Measurements from ENCODE around the gene AHRR. TPM values are rescaled to one million over a fixed set of nuclear protein-coding genes. Genes with fewer than 3 reads are reported as not detected.
"Not testable (repeated sequence)": the region's sequence is repeated elsewhere in the genome, so short reads cannot be mapped to it uniquely, and the experiment has no call there.

The AHRR gene
- total RNA-seq, 1 donor from 2014 or later, result 2.6 TPM

DNA sequence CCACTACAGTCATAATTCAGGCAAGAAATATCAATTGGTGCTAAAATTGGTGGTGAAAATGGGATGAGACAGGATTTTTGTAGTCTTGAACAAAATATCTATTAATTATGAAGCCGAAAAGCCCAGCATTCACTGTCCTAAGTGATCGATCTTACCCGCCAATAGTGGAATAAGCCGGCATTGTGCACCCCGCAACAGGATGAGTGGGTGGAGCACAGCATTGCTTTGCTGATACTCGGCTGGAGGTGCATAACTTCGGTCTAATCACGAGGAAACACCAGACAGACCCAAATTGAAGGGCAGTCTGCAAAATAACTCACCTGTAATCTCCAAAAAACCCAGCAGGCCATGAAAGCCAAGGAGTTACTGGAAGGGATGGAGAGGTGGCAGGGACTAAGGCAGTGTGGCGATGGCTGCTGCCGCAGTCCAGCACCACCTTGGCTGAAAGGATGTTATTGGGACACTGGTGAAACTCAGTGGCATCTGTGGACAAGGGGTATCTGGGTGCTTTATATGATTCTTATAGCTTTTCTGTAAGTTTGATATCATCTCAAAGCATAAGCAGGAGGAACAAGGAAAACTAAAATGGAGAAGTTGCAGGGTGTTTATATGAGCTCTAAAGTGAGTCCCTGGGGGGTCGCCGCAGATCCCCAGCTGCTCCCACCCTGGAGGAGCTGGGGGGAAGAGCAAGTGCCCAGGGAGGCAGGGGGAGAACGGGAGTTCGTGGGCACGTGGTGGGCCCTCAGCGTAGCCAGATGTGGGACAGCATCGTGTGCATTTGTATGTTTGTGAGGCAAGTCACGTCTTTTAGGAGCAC is 45.2 kb downstream of the AHRR start:
- no peak overlapping the region for H3K4me3 ChIP-seq (ENCODE audit: low read depth, low read length)
- no peaks in the 10 kb centered on the region for H3K27me3 ChIP-seq (ENCODE audit: control insufficient read depth, insufficient read depth, low read length)
- DNase-seq (ENCODE audit: low read depth), result no peak
- H3K36me3 ChIP-seq (ENCODE audit: control insufficient read depth, insufficient read depth, low read length), result no peaks in the 10 kb centered on the region
- TF ChIP-seq, protein P1, sequence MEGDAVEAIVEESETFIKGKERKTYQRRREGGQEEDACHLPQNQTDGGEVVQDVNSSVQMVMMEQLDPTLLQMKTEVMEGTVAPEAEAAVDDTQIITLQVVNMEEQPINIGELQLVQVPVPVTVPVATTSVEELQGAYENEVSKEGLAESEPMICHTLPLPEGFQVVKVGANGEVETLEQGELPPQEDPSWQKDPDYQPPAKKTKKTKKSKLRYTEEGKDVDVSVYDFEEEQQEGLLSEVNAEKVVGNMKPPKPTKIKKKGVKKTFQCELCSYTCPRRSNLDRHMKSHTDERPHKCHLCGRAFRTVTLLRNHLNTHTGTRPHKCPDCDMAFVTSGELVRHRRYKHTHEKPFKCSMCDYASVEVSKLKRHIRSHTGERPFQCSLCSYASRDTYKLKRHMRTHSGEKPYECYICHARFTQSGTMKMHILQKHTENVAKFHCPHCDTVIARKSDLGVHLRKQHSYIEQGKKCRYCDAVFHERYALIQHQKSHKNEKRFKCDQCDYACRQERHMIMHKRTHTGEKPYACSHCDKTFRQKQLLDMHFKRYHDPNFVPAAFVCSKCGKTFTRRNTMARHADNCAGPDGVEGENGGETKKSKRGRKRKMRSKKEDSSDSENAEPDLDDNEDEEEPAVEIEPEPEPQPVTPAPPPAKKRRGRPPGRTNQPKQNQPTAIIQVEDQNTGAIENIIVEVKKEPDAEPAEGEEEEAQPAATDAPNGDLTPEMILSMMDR (IDR thresholded peaks at IDR 0.05; ENCODE audit: insufficient read depth, low read length, poor library complexity, severe bottlenecking), result no peak

DNA sequence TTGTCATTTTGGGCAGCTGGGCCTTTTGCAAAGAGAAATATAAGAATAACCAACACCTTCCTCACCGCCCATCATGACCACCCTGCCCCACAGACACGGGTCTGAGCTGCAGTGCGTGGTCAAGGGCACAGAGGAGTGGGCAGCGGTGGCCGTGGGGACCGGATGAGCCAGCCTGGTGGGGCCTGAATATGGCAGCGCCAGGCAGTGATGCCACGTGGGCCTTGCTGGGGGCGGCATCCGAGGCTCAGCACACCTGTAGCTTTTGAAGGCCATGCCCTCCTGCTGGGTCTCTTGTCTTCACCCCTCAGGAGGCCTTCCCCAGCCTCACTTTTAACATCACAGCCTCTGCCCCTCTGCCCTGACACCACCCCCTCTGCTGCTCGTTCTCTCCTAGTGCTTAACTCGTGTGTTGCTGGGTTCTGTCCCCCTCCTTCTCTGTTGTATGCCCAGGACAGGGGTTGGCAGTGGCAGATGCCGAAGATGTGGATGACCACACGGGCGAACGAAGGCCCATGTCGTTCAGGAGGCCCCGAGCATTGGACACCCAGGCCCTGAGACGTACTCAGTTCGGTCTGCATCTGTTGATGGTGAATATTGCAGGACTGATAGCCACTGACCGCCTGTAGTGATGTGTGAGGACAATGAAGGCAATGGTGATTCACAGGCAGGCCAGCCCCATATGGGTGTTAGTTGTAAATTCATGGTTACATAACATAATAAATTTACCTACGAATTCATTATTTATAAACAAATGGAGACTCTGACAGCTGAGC is 46.0 kb downstream of the AHRR start:
- peaks cover under 1% of the 10 kb centered on the region for H3K27me3 ChIP-seq (ENCODE audit: control insufficient read depth, insufficient read depth, low read length)
- DNase-seq (ENCODE audit: low read depth), result no peak
- TF ChIP-seq, protein P1 (IDR thresholded peaks at IDR 0.05; ENCODE audit: insufficient read depth, low read length, poor library complexity, severe bottlenecking), result no peak

DNA sequence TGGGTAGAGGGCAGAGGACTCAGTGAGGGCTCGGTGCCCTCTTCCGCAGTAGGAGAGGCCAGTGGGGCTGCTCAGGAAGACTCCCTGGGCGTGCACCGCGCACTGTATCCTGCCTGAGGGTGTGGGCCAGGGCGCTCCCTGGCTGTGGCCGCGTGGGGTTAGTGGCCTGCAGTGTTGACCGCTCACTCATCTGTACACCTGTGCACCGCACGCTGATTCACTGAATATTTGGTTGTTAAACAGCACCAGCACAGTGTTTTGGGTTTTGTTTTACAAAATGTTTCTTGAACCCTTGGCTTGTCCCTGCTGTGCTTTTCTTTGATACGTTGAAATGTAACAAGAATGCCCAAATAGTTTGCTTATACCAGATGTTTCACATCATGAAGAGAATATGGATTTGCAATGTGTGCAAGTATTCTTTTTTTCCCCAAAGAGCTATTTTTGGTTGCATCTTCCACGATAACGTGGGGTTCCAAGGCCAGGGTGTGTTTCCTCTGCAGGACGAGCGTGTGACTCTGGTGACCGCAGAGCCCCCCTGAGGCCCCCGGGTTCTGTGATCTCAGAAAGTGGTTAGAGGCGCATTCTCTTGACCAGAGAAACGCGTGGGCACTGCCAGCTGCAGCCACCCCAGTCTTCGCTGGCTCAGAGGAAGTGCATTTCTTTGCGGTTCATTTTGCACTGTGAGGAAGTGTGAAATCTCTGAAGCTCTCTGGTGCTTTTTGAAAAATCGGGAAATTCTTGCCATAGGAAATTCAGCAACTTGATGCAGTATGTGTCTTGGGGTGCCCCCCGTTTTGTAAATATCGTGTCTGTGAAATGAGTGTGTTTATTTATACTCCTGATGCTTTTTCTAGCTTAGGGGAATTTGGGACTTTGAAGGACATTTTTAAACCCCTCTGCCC is 46.9 kb downstream of the AHRR start:
- Histone ChIP-seq H3K4me3 (ENCODE audit: low read depth, low read length) (no peak overlapping the region), H3K36me3 (ENCODE audit: control insufficient read depth, insufficient read depth, low read length) (no peaks in the 10 kb centered on the region), H3K27me3 (ENCODE audit: control insufficient read depth, insufficient read depth, low read length) (peaks cover 5% of the 10 kb centered on the region)
- DNase-seq (ENCODE audit: low read depth), result no peak
- TF ChIP-seq, protein P1 (IDR thresholded peaks at IDR 0.05; ENCODE audit: insufficient read depth, low read length, poor library complexity, severe bottlenecking), result no peak

More for the DNA sequence above, 46.0 kb downstream of the AHRR start:
- Histone ChIP-seq H3K36me3 (ENCODE audit: control insufficient read depth, insufficient read depth, low read length) (no peaks in the 10 kb centered on the region), H3K4me3 (ENCODE audit: low read depth, low read length) (no peak overlapping the region)

DNA sequence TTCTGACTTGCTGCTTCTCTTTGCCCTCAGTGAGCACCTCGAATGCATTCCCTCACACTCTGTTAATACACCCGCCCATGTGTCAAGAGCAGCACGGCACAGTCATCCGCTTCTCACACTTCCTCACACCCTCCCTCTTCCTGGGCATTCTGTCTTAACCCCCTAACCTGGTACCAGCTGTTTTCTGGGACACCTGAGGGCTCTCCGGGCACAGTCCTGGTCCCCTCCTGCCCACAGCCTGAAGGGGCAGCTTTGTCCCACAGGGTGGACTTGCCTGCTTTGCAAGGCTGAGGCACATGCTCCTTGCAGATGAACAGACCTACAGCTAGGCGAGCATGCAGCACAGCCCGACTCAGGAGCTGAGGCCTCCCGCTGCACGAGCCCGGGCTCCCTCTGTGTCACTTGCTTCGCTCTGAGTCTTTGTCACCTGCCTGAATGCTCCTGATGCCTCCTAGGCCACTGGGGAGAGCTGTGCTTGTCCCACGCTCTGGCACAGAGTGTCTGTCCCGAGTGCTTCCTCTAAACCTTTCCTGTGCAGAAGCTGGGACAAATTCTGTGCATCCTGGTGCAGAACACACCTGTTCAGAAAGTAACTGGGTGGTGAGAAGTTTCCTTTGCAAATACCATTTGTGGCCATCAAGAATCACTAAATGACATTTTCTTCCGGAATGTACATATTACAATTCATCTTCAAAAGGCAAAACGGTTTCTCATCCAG is 47.8 kb downstream of the AHRR start:
- H3K36me3 ChIP-seq (ENCODE audit: control insufficient read depth, insufficient read depth, low read length), result no peaks in the 10 kb centered on the region
- no peak for DNase-seq (ENCODE audit: low read depth)
- peaks cover 6% of the 10 kb centered on the region for H3K27me3 ChIP-seq (ENCODE audit: control insufficient read depth, insufficient read depth, low read length)
- TF ChIP-seq, protein P1 (IDR thresholded peaks at IDR 0.05; ENCODE audit: insufficient read depth, low read length, poor library complexity, severe bottlenecking), result no peak
- no peak overlapping the region for H3K4me3 ChIP-seq (ENCODE audit: low read depth, low read length)

DNA sequence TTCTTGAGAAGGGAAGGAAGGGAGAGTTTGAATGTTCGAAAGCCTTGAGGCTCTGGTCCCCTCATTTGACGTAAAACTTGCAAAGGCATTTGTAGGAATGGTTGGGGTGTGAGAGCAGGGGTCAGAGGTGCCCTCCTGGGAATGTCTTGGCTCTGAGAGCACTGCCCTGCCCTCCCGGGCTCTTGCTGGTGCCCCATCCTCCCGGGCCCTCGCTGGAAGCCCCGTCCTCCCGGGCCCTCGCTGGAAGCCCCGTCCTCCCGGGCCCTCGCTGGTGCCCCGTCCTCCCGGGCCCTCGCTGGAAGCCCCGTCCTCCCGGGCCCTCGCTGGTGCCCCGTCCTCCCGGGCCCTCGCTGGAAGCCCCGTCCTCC is 48.3 kb downstream of the AHRR start:
- H3K36me3 ChIP-seq (ENCODE audit: control insufficient read depth, insufficient read depth, low read length); DNase-seq (ENCODE audit: low read depth); H3K4me3 ChIP-seq (ENCODE audit: low read depth, low read length); H3K27me3 ChIP-seq (ENCODE audit: control insufficient read depth, insufficient read depth, low read length): not testable (repeated sequence)
